ENCODE data around the gene SMS. TPM values are rescaled to one million over a fixed set of nuclear protein-coding genes. Genes with fewer than 3 reads are reported as not detected.

The SMS gene
- total RNA-seq, 1 experiment from 2014 or later = 172 TPM

DNA sequence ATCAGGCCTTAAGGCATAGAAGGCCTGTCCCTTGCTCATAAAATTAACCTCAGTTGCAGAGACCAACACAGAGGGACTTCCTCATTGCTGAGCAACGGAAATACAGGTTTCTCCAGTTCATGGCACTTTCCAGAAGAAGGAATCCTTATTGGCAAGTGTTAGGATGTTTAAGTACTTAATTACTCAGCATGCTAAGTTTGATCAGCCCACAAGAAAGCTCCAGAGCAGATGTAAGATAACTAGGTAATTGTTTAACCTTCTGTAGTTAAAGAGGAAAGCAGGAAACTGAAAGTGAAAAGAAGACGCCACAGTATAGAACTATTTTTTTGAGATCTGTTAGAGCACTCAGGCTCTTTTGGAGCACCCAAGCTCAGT, 33.5 kb downstream of the SMS start:
- ChIA-PET CTCF (no interaction called here), POLR2A (no interaction called here)
- Histone ChIP-seq H3K27me3 (ENCODE audit: control insufficient read depth, insufficient read depth, low read length) (no peaks in the 10 kb centered on the region), H3K4me3 (ENCODE audit: low read depth in 2 of 2, low read length in 2 of 2) (no peak overlapping the region), H3K36me3 (ENCODE audit: control insufficient read depth, insufficient read depth, low read length) (peaks cover 11% of the 10 kb centered on the region), H3K27ac (ENCODE audit: low read length) (no peak overlapping the region), H3K4me1 (ENCODE audit: control insufficient read depth, insufficient read depth, low read length) (no peaks in the 10 kb centered on the region), H3K9me3 (ENCODE audit: control insufficient read depth, insufficient read depth, low read depth, low read length) (no peaks in the 10 kb centered on the region)
- intact Hi-C loops (cut with micrococcal nuclease; ENCODE audit: unreplicated experiment) (no loop called here), in situ Hi-C loops (cut with HindIII; ENCODE audit: low pct_unique_long_range_greater_than_20kb, low sequenced_read_pairs) (no loop called here)
- ATAC-seq (no peak), DNase-seq (ENCODE audit: low read depth, low spot score) (no peak)
- no TSS peak for BruUV-seq (replicated peaks)
- TF ChIP-seq SIN3A (IDR thresholded peaks at IDR 0.05; ENCODE audit: borderline replicate concordance, insufficient read depth, low read depth, low read length) = no peak
- TF ChIP-seq, protein P1, sequence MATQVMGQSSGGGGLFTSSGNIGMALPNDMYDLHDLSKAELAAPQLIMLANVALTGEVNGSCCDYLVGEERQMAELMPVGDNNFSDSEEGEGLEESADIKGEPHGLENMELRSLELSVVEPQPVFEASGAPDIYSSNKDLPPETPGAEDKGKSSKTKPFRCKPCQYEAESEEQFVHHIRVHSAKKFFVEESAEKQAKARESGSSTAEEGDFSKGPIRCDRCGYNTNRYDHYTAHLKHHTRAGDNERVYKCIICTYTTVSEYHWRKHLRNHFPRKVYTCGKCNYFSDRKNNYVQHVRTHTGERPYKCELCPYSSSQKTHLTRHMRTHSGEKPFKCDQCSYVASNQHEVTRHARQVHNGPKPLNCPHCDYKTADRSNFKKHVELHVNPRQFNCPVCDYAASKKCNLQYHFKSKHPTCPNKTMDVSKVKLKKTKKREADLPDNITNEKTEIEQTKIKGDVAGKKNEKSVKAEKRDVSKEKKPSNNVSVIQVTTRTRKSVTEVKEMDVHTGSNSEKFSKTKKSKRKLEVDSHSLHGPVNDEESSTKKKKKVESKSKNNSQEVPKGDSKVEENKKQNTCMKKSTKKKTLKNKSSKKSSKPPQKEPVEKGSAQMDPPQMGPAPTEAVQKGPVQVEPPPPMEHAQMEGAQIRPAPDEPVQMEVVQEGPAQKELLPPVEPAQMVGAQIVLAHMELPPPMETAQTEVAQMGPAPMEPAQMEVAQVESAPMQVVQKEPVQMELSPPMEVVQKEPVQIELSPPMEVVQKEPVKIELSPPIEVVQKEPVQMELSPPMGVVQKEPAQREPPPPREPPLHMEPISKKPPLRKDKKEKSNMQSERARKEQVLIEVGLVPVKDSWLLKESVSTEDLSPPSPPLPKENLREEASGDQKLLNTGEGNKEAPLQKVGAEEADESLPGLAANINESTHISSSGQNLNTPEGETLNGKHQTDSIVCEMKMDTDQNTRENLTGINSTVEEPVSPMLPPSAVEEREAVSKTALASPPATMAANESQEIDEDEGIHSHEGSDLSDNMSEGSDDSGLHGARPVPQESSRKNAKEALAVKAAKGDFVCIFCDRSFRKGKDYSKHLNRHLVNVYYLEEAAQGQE (IDR thresholded peaks at IDR 0.05; ENCODE audit: insufficient read depth in 1 of 2, low read depth in 2 of 2, low read length in 1 of 2) = no peak
- TF ChIP-seq POLR2AphosphoS5 (IDR thresholded peaks at IDR 0.05; ENCODE audit: low read depth, low read length) = no peak
- TF ChIP-seq, protein P2, sequence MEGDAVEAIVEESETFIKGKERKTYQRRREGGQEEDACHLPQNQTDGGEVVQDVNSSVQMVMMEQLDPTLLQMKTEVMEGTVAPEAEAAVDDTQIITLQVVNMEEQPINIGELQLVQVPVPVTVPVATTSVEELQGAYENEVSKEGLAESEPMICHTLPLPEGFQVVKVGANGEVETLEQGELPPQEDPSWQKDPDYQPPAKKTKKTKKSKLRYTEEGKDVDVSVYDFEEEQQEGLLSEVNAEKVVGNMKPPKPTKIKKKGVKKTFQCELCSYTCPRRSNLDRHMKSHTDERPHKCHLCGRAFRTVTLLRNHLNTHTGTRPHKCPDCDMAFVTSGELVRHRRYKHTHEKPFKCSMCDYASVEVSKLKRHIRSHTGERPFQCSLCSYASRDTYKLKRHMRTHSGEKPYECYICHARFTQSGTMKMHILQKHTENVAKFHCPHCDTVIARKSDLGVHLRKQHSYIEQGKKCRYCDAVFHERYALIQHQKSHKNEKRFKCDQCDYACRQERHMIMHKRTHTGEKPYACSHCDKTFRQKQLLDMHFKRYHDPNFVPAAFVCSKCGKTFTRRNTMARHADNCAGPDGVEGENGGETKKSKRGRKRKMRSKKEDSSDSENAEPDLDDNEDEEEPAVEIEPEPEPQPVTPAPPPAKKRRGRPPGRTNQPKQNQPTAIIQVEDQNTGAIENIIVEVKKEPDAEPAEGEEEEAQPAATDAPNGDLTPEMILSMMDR (IDR thresholded peaks at IDR 0.05) = no peak
- no peak for TF ChIP-seq TCF7L2 (IDR thresholded peaks at IDR 0.05; ENCODE audit: low read depth, low read length)

DNA sequence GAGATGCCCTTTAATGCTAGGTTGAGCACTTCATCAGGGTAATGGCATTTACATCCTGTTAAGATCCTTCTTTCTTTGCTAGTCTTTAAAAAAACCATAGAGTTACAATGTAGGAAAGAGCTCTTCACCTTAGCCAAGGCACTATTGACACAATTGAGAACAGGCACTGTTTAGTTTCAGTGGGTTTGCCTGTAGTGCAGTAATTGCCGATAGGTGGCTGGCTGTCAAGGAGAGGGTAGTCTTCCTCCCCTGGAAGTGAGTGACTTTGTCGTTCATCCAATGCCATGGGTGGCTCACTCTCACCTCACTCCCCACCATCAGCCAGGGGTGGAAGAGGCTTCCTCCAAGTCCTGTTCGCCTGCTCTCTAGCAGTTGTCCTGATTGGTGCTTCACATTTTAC, 34.7 kb downstream of the SMS start:
- ChIA-PET POLR2A (no interaction called here), CTCF (interaction anchor here (1.2 kb wide), 1 partner anchor 10 kb away, joined by 3 read pairs; no protein-coding TSS in a partner anchor)
- BruUV-seq (replicated peaks) = no TSS peak
- no peak for DNase-seq (ENCODE audit: low read depth, low spot score)
- intact Hi-C loops (cut with micrococcal nuclease; ENCODE audit: unreplicated experiment) (no loop called here), in situ Hi-C loops (cut with HindIII; ENCODE audit: low pct_unique_long_range_greater_than_20kb, low sequenced_read_pairs) (no loop called here)
- Histone ChIP-seq H3K4me3 (ENCODE audit: low read depth in 2 of 2, low read length in 2 of 2) (no peak overlapping the region), H3K9me3 (ENCODE audit: control insufficient read depth, insufficient read depth, low read depth, low read length) (no peaks in the 10 kb centered on the region), H3K27ac (ENCODE audit: low read length) (no peak overlapping the region), H3K36me3 (ENCODE audit: control insufficient read depth, insufficient read depth, low read length) (peaks cover 12% of the 10 kb centered on the region), H3K4me1 (ENCODE audit: control insufficient read depth, insufficient read depth, low read length) (no peaks in the 10 kb centered on the region), H3K27me3 (ENCODE audit: control insufficient read depth, insufficient read depth, low read length) (no peaks in the 10 kb centered on the region)
- ATAC-seq = no peak
- no peak for TF ChIP-seq TCF7L2 (IDR thresholded peaks at IDR 0.05; ENCODE audit: low read depth, low read length)
- TF ChIP-seq, protein P2 (IDR thresholded peaks at IDR 0.05) = no peak
- TF ChIP-seq POLR2AphosphoS5 (IDR thresholded peaks at IDR 0.05; ENCODE audit: low read depth, low read length) = no peak
